Dermis blood vessel endothelial cell (primary cell): ENCODE measurements around the gene DBP. TPM values are rescaled to one million over a fixed set of nuclear protein-coding genes. Genes with fewer than 3 reads are reported as not detected.

ENCODE experiments used
- DNase-seq: peaks from one replicate; pipeline ENCODE4 v3.0.0; 2010
- total RNA-seq: library from RNA; depleted of rRNA; stranded (reverse); fragments of >200 nt; gene quantifications from 2 replicates; pipeline ENCODE4 v1.2.3, GENCODE V29; 2014

Gene DBP
- total RNA-seq, 1 donor from 2014 or later: 3.1 TPM

DNA sequence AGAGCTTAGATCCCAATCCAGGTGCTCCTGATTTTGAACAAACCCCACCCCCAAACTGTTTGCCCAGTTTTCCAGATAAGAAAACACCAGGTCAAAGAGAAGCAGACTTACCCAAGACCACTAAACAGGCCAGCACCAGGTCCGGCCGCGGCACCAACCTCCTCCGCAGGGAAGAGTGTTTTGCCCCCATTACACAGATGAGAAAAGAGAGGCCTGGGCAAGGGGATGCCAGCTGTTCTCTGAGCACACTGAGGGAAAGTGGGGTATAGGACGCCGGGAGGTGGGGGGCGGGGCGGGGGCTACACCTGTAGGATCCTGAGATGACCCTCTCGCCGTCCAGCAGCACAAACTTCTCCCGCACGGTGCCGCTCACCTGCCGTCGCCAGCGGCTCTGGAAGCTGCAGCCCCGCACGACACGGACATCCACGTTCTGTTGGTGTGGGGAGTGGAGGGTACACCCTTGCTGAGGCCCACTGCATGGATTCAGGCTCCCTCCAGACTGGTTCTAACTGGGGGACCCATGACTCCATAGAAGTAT is 27.5 kb downstream of the DBP start:
- DNase-seq: no peak

DNA sequence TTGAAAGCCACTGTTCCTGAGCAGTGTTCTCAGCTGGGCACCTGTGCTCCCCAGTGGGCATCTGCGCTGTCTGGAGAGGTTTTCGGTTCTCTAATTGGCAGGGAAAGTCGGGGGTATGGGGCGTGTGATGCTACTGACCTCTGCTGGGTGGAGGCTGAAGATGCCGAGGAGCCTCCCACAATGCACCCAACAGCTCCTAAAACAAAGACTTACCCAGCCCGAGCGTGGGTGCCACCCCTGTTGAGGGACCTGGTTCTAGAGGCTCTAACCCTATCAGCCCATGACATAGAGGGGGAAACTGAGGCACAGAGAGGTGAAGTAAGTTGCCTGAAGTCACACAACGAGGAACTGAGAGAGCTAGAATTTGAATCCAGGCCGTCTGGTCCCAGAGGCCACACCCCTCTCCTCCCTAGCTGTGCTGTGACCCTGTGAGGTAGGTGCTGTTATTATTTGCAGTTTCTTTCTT is 28.3 kb downstream of the DBP start:
- peak; percentile 65 for DNase-seq

DNA sequence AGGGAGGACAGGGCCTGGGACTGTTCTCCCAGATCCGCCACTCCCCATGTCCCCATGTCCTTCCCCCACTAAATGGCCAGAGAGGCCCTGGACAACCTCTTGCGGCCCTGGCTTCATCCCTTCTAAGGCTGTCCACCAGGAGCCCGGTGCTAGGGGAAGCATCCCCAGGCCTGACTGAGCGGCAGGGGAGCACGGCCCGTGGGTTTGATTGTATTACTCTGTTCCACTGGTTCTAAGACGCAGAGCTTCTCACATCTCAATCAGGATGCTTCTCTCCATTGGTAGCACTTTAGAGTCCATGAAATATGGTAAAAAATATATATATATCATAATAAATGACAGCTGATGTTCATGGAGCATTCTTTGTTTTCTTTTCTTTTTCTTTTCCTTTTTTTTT is 29.8 kb downstream of the DBP start:
- DNase-seq: no peak

DNA sequence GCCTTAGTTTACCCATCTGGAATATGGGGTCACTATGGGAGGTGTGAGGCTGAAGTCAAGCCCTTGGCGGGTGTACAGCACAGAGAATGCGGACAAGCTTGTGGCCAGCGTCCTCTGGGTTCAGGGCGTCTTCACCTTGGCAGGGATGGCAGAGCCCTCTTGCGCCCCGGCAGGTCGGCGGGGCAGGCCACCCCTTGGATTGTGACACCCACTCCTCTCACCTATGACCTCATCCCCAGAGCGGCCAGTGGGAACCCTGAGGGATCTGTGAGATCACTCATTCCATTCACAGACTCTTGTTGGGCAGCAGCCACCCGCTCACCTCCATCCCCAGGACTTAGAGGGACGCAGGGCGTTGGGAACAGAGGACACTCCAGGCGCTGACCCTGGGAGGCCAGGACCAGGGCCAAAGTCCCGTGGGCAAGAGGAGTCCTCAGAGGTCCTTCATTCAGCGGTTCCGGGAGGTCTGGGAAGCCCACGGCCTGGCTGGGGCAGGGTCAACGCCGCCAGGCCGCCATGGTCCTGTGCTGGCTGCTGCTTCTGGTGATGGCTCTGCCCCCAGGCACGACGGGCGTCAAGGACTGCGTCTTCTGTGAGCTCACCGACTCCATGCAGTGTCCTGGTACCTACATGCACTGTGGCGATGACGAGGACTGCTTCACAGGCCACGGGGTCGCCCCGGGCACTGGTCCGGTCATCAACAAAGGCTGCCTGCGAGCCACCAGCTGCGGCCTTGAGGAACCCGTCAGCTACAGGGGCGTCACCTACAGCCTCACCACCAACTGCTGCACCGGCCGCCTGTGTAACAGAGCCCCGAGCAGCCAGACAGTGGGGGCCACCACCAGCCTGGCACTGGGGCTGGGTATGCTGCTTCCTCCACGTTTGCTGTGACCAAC is 30.5 kb downstream of the DBP start, which contains the start of gene SPACA4:
Gene SPACA4, plus strand, starts transcription at position 280 of the 896 bp plus-strand sequence. Its CDS starts 237 bp downstream, at position 517.
- DNase-seq: no peak

DNA sequence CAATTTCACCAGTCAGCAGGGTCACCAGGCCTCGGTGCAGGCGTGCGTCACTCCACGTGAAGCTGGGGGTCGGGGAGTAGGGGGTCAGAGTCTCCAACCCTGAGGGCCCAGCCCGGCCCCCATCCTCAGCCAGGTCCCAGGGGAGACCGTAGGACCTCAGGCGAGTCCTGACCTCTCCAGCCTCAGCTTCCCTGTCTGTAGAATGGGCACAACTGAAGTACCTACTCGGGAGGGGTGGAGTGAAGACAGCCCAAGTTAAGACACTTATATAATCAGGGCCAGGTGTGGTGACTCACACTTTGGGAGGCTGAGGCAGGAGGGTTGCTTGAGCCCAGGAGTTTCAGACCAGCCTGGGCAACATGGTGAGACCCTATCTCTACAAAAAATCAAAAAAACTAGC is 33.3 kb downstream of the DBP start:
- no peak for DNase-seq

DNA sequence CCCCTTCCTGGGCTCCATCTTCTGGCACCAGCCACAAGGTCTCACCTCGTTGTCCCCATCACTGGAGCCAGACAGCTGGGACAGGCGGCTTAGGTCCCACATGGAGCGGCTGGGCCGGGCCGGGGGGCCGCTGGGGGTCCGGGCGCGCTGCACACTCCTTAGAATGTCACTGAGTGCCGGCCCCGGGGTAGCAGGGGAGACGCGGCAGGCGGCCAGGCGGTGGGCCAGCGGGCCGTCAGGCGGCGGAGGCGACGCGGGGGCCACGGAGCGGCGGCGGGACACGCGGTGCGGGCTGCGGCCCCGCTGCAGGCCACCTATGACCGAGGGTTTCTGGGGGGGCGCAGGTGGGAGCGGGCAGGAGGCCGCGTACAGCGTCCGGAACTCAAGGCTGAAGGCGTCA is 33.7 kb downstream of the DBP start:
- no peak for DNase-seq

DNA sequence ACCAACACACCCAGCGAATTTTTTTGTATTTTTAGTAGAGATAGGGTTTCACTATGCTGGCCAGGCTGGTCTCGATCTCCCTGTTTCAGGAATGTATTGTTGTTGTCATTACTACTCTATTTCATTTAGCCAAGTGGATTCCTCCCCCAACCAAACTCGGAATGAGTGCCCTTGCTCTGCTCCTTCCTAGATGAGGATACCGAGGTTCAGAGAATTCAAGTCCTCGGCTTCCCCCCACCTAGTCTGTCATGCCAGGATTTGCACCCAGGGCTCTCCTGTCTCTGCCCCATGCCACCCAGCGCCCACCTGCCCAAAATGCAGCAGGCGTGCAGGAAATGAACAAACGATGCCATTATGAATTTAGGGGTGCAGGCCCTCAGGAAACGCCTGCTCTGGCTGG is 34.2 kb downstream of the DBP start:
- no peak for DNase-seq

DNA sequence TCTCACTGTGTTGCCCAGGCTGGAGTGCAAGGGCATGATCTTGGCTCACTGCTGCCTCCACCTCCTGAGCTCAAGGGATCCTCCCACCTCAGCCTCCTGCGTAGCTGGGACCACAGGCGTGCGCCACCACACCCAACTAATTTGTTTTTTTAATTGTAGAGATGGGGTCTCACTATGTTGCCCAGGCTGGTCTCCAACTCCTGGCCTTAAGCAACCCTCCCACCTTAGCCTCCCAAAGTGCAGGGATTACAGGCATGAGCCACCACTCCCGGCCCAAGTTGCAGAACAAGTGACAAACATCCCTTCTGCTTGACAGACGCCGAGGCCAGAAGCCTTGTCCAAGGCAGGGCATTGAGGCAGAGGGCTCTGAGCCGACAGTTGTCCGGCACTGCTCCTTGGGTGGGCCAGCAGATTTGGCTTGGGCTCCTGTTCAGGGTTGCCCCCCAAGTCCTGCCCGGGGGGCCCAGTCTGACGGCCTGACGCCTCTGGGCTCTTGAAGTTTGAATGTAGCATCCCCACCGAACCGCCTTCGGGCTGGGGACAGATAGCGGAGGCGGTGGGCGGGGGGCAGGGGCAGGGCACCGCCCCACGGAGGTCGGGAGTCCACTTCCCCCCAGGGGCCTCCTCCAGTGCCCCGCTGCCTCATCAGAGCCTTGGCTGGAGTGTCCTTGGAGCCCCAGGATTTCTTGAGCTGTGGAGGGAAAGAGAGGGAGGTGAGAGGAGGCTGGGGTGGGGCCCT is 36.3 kb downstream of the DBP start:
- no peak for DNase-seq

DNA sequence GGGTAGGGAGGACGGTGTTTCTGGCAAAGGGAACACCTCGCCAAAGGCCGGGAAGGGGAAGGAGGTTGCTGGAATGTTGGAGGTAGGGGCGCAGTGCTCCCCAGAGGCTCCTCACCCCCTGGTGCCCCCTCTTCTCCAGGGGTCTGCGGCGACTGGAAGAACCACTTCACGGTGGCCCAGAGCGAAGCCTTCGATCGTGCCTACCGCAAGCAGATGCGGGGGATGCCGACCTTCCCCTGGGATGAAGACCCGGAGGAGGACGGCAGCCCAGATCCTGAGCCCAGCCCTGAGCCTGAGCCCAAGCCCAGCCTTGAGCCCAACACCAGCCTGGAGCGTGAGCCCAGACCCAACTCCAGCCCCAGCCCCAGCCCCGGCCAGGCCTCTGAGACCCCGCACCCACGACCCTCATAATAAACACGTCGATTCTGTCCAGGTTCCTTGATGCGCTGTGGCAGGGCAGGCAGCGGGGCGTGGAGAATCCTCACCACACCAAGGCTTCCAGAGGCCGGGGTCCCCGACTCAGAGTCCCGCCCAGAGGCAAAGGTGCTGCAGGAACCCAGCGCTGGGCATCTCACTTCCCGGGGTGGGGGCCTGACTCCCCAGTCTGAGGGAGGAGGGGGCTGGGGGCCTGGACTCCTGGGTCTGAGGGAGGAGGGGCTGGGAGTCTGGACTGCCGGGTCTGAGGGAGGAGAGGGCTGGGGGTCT is 38.0 kb downstream of the DBP start:
- DNase-seq: no peak

DNA sequence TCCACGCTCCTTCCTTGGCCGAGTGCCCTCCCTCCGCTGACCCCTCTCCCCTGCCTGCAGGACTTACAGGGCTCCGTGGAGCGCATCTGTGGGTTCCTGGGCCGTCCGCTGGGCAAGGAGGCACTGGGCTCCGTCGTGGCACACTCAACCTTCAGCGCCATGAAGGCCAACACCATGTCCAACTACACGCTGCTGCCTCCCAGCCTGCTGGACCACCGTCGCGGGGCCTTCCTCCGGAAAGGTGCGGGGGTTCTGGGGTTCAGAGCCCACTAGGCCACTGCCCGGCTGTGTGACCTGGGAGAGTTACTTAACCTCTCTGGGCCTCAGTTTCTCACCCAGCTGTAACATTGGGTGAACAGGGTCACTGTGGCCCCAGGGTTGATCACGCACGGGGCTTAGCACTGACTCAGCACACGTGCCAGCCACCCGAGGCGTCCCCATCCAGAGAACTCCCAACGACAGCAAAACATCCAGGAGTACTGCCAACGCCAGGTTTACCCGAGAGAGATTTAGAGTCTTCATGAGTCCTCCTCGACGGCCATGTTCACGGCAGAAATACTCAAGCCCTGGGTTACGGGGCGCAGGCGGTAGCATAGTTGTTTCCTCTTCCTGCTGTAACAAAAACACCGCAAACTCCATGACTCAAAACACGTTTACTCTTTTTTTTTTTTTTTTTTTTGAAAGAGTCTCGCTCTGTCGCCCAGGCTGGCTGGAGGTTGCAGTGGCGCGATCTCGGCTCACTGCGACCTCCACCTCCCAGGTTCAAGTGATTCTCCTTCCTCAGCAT is 40.3 kb downstream of the DBP start:
- peak; percentile 58 for DNase-seq

DNA sequence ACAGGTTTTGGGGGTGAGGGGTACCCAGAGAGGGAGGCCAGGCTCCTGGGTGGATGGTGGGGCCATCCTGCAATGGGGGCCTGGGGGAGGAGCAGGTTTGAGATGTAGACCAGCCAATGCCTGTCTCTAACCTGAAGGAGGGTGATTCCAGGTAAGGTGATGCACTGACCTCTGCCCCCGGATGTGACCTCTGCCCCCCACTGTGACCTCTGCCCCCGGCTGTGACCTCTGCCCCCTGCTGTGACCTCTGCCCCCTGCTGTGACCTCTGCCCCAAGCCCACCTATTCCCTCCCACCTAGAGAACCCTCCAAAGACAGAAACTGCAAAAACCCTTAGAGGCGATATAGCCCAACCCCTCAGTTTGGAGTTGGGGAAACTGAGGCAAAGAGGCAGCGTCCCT is 40.9 kb downstream of the DBP start:
- no peak for DNase-seq

DNA sequence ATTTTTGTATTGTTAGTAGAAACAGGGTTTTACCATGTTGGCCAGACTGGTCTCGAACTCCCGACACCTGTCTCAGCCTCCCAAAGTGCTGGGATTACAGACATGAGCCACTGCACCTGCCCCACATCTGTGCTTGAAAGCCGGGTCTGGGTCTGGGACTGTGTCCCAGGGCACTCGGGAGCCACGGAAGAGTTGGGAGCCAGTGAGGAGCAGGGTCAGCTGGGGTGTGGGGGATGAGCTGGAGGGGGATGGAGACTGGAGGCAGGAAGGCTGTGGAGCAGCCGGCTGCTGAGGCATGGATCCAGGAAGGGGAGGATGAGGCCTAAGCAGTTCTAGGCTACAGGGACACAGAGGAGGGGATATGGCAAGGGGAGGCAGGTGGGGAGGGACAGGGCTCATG is 41.3 kb downstream of the DBP start:
- DNase-seq: no peak

DNA sequence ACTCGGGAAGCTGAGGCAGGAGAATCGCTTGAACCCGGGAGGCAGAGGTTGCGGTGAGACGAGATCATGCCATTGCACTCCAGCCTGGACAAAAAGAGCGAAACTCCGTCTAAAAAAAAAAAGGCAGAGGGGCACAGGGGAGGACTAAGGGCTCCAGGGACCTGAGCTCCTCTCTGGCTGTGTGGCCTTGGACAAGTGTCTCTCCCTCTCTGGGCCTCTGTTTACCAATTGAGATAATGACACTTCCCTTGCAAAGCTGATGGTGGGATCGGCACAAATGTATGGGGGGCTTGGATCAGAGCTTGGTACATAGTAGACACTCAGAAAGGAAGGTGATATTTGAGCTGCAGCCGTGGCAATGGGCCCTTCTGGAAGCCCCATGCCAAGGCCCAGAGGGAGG is 42.0 kb downstream of the DBP start:
- no peak for DNase-seq

DNA sequence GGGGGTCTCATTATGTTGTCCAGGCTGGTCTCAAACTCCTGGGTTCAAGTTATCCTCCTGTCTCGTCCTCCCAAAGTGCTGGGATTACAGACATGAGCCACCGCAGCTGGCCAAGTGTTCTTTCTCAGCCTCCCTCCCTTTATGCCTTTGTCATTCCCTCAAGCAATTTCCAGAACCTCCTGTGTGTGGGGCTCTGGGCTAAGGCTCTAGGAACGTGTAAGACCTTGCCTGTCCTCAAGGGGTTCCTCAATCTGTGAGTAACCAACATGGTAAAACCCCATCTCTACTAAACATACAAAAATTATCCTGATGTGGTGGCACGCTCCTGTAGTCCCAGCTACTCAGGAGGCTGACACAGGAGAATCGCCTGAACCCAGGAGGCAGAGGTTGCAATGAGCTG is 46.2 kb downstream of the DBP start:
- peak; percentile 29 for DNase-seq

DNA sequence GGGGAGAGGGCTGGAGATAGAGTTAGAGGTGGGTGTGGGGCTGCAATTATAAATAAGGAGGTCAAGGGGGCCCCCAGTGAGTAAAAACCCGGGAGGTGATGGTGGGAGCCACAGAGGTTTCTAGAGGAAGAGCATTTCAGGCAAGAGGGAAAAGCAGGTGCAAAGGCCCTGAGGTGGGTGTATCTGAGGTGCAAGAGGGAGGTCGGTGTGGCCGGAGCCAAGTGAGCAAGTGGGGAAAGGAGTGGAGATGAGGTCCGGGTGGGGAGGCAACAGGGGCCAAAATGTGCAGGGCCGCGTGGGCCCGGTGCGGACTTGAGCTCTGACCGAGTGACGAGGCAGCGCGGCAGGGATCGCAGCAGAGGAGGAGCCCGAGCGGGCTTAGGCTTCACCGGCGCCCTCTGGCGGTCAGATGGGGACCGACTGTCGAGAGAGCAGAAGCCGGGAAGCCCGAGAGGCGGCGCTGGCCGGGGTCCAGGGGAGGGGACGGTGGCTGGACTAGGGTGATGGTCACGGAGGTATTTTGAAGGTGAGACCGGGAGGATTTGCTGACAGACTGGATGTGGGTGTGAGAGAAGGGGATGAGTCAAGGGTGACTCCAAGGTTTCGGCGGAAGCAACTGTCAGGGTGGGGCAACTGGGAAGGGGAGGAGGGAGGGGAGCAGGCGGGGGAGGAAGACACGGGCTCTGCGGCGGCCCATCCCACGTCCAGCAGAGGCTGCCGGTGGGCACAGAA is 48.3 kb downstream of the DBP start:
- DNase-seq: peak; percentile 90

DNA sequence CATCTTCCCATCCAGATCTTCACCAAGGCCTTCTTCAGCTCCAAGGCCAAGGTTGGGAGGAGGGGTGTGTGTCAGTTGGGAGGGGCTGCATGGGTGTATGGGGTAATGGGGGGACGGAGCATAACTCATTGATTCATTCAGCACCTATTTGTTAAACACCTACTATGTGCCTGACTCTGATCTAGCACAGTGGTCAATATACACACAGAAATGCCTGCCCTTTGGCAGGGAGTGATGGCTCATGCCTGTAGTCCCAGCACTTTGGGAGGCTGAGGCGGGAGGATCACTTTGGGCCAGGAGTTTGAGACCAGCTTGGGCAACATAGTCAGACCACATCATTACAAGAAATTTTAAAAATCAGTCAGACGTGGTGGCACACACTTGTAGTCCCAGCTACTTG is 49.8 kb downstream of the DBP start:
- DNase-seq: no peak

DNA sequence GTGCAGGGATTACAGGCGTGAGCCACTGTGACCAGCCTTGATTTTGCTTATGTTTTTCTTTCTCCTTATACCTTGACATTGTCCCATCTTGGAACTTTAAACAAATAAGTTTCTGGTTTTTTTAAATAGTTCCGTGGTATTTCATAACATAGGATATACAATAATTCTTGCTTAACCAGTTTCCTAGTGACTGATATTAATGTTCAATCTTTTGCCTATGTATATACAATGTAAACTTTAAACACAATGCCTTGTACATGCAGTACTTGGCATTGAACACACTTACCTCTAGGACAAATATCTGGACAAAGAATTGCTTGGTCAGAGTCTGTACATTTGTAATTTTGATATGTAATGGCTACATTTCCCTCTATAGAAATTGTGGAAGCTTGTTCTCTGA is 55.0 kb downstream of the DBP start:
- DNase-seq: no peak
